ENCODE measurements around the gene WDR59.

DNA sequence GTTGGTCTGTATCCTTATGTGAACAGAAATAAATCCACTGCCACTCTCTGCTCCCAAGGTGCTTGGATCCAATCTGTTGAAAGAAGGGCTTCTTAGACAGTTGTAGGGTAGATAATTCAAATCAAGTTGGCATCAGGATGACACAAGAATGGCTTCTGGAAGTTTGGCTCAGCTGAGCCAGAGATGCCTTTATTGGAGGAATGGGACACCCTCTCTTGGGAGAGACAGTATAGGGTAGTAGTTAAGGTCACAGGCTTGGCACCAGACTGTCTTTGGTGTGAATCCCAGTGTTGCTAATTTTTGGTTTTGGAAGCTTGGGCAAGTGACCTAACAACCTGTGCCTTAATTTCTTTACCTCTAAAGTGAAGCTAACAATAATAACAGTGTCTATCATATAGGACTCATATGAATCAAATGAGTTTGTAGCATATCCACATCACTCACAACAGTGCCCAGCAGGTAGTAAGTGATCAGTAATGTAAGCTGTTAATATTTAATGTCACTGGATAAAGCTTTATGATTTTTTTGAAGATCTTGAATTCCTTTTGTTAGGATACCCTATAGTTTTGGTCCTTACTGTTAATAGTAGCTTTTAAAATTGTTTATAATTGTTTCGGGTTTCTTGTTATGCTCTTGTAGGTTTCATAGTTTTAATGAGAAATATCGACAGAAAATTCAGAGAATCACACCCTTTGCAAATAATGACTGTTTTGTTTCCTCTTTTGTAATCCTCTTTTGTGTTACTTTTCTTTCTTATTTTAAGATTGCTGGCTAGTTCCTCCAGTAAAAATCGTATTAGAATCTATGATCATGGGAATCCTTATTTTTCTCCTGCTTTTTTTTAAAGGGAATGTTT, 33.0 kb upstream of the WDR59 start:
- TF ChIP-seq NR2C2 (CRISPR knock-in tag; IDR thresholded peaks at IDR 0.05) (no peak), NR2C2 (tag; IDR thresholded peaks at IDR 0.05) (no peak), ZNF354B (CRISPR knock-in tag; IDR thresholded peaks at IDR 0.05) (no peak), DACH1 (IDR thresholded peaks at IDR 0.05; ENCODE audit: partially characterized antibody) (no peak)
- TF ChIP-seq, protein P1, sequence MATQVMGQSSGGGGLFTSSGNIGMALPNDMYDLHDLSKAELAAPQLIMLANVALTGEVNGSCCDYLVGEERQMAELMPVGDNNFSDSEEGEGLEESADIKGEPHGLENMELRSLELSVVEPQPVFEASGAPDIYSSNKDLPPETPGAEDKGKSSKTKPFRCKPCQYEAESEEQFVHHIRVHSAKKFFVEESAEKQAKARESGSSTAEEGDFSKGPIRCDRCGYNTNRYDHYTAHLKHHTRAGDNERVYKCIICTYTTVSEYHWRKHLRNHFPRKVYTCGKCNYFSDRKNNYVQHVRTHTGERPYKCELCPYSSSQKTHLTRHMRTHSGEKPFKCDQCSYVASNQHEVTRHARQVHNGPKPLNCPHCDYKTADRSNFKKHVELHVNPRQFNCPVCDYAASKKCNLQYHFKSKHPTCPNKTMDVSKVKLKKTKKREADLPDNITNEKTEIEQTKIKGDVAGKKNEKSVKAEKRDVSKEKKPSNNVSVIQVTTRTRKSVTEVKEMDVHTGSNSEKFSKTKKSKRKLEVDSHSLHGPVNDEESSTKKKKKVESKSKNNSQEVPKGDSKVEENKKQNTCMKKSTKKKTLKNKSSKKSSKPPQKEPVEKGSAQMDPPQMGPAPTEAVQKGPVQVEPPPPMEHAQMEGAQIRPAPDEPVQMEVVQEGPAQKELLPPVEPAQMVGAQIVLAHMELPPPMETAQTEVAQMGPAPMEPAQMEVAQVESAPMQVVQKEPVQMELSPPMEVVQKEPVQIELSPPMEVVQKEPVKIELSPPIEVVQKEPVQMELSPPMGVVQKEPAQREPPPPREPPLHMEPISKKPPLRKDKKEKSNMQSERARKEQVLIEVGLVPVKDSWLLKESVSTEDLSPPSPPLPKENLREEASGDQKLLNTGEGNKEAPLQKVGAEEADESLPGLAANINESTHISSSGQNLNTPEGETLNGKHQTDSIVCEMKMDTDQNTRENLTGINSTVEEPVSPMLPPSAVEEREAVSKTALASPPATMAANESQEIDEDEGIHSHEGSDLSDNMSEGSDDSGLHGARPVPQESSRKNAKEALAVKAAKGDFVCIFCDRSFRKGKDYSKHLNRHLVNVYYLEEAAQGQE (IDR thresholded peaks at IDR 0.05; ENCODE audit: borderline replicate concordance): no peak
- TF ChIP-seq, protein P1 (CRISPR knock-in tag; IDR thresholded peaks at IDR 0.05; ENCODE audit: low read depth): no peak
- TF ChIP-seq, protein P2, sequence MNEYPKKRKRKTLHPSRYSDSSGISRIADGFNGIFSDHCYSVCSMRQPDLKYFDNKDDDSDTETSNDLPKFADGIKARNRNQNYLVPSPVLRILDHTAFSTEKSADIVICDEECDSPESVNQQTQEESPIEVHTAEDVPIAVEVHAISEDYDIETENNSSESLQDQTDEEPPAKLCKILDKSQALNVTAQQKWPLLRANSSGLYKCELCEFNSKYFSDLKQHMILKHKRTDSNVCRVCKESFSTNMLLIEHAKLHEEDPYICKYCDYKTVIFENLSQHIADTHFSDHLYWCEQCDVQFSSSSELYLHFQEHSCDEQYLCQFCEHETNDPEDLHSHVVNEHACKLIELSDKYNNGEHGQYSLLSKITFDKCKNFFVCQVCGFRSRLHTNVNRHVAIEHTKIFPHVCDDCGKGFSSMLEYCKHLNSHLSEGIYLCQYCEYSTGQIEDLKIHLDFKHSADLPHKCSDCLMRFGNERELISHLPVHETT (CRISPR knock-in tag; conservative IDR thresholded peaks at IDR 0.05 in 1 of 2, IDR thresholded peaks at IDR 0.05 in 1 of 2): no peak
- TF ChIP-seq, protein P3, sequence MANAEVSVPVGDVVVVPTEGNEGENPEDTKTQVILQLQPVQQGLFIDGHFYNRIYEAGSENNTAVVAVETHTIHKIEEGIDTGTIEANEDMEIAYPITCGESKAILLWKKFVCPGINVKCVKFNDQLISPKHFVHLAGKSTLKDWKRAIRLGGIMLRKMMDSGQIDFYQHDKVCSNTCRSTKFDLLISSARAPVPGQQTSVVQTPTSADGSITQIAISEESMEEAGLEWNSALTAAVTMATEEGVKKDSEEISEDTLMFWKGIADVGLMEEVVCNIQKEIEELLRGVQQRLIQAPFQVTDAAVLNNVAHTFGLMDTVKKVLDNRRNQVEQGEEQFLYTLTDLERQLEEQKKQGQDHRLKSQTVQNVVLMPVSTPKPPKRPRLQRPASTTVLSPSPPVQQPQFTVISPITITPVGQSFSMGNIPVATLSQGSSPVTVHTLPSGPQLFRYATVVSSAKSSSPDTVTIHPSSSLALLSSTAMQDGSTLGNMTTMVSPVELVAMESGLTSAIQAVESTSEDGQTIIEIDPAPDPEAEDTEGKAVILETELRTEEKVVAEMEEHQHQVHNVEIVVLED (CRISPR knock-in tag; IDR thresholded peaks at IDR 0.05): no peak
- TF ChIP-seq, protein P4, sequence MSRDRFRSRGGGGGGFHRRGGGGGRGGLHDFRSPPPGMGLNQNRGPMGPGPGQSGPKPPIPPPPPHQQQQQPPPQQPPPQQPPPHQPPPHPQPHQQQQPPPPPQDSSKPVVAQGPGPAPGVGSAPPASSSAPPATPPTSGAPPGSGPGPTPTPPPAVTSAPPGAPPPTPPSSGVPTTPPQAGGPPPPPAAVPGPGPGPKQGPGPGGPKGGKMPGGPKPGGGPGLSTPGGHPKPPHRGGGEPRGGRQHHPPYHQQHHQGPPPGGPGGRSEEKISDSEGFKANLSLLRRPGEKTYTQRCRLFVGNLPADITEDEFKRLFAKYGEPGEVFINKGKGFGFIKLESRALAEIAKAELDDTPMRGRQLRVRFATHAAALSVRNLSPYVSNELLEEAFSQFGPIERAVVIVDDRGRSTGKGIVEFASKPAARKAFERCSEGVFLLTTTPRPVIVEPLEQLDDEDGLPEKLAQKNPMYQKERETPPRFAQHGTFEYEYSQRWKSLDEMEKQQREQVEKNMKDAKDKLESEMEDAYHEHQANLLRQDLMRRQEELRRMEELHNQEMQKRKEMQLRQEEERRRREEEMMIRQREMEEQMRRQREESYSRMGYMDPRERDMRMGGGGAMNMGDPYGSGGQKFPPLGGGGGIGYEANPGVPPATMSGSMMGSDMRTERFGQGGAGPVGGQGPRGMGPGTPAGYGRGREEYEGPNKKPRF (IDR thresholded peaks at IDR 0.05; ENCODE audit: low read depth, low read length): no peak
- TF ChIP-seq, protein P5, sequence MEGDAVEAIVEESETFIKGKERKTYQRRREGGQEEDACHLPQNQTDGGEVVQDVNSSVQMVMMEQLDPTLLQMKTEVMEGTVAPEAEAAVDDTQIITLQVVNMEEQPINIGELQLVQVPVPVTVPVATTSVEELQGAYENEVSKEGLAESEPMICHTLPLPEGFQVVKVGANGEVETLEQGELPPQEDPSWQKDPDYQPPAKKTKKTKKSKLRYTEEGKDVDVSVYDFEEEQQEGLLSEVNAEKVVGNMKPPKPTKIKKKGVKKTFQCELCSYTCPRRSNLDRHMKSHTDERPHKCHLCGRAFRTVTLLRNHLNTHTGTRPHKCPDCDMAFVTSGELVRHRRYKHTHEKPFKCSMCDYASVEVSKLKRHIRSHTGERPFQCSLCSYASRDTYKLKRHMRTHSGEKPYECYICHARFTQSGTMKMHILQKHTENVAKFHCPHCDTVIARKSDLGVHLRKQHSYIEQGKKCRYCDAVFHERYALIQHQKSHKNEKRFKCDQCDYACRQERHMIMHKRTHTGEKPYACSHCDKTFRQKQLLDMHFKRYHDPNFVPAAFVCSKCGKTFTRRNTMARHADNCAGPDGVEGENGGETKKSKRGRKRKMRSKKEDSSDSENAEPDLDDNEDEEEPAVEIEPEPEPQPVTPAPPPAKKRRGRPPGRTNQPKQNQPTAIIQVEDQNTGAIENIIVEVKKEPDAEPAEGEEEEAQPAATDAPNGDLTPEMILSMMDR (IDR thresholded peaks at IDR 0.05 in 2 of 3, conservative IDR thresholded peaks at IDR 0.05 in 1 of 3; ENCODE audit: insufficient read depth in 2 of 3, low read depth in 1 of 3, low read length in 3 of 3): no peak
